Hepatocyte (in vitro differentiated cells): ENCODE data around the gene SMNDC1.

Experiments
- CTCF ChIP-seq: fragments of 200-600 bp; sonication (generic); IDR thresholded peaks from 2 replicates; pipeline ENCODE4 v1.5.1; 2016; ENCODE audit warnings: antibody characterized with exemption, mild to moderate bottlenecking; ENCODE audit not compliant: poor library complexity
- EZH2 ChIP-seq: fragments of 200-600 bp; sonication (generic); IDR thresholded peaks from 2 replicates; pipeline ENCODE4 v1.6.1; 2016; ENCODE audit warnings: antibody characterized with exemption, mild to moderate bottlenecking, borderline replicate concordance
- EZH2phosphoT487 ChIP-seq: fragments of 200-600 bp; sonication (generic); IDR thresholded peaks from one replicate; pipeline ENCODE4 v1.6.1; 2018; ENCODE audit warnings: antibody characterized with exemption, mild to moderate bottlenecking, low read depth, moderate library complexity; ENCODE audit not compliant: unreplicated experiment, severe bottlenecking

GRCh38 chr10:110350812-110351211 lies 46.1 kb upstream of the SMNDC1 start:
- TF ChIP-seq CTCF = no peak
- no peak for TF ChIP-seq EZH2phosphoT487
- TF ChIP-seq EZH2 = no peak
